MM.1S (cell line): Measurements from ENCODE around the gene KANK4.

Source experiments
- DNase-seq: peaks from one replicate; pipeline ENCODE4 v3.0.0-alpha.2; 2015
- H2AFZ ChIP-seq: fragments of 300-600 bp; sonication (generic); 2 replicates; pipeline ENCODE4 v1.6.0; 2016; ENCODE audit warnings: antibody characterized with exemption, low read length
- H3F3A ChIP-seq: fragments of 300-600 bp; sonication (generic); 2 replicates; pipeline ENCODE4 v1.6.1; 2016; ENCODE audit warnings: mild to moderate bottlenecking, antibody characterized with exemption, low read length, moderate library complexity, mixed read lengths; ENCODE audit not compliant: insufficient read depth
- H3K27ac ChIP-seq: fragments of 300-600 bp; sonication (generic); 2 replicates; pipeline ENCODE4 v1.5.1; 2016; ENCODE audit warnings: mild to moderate bottlenecking, low read length
- H3K27me3 ChIP-seq: fragments of 300-600 bp; sonication (generic); replicated peaks from 2 replicates; pipeline ENCODE4 v1.6.0; 2016; ENCODE audit warnings: low read length; ENCODE audit not compliant: insufficient read depth
- H3K36me3 ChIP-seq: fragments of 300-600 bp; sonication (generic); replicated peaks from 2 replicates; pipeline ENCODE4 v1.6.1; 2016; ENCODE audit warnings: mild to moderate bottlenecking, low read length, mixed read lengths; ENCODE audit not compliant: insufficient read depth
- H3K4me1 ChIP-seq: fragments of 300-600 bp; sonication (generic); 2 replicates; pipeline ENCODE4 v1.6.1; 2016; ENCODE audit warnings: low read length, mixed read lengths
- H3K4me2 ChIP-seq: fragments of 300-600 bp; sonication (generic); 2 replicates; pipeline ENCODE4 v1.6.0; 2016; ENCODE audit warnings: low read depth, low read length
- H3K4me3 ChIP-seq: fragments of 300-600 bp; sonication (generic); 2 replicates; pipeline ENCODE4 v1.5.1; 2016; ENCODE audit warnings: low read length, mixed read lengths
- H3K79me2 ChIP-seq: fragments of 300-600 bp; sonication (generic); 2 replicates; pipeline ENCODE4 v1.6.1; 2016; ENCODE audit warnings: mixed run types, low read length, mixed read lengths
- H3K9ac ChIP-seq: fragments of 300-600 bp; sonication (generic); 2 replicates; pipeline ENCODE4 v1.6.1; 2016; ENCODE audit warnings: low read length, mixed read lengths
- H3K9me2 ChIP-seq: fragments of 300-600 bp; sonication (generic); replicated peaks from 2 replicates; pipeline ENCODE4 v1.6.1; 2016; ENCODE audit warnings: mild to moderate bottlenecking, low read length, mixed read lengths; ENCODE audit not compliant: insufficient read depth
- H3K9me3 ChIP-seq: fragments of 300-600 bp; sonication (generic); replicated peaks from 2 replicates; pipeline ENCODE4 v1.6.1; 2016; ENCODE audit warnings: mild to moderate bottlenecking, low read length, mixed read lengths; ENCODE audit not compliant: insufficient read depth
- H4K20me1 ChIP-seq: fragments of 300-600 bp; sonication (generic); 2 replicates; pipeline ENCODE4 v1.6.1; 2016; ENCODE audit warnings: mild to moderate bottlenecking, low read length, moderate library complexity, mixed read lengths; ENCODE audit not compliant: insufficient read depth
- EZH2 ChIP-seq: fragments of 300-600 bp; sonication (generic); optimal IDR thresholded peaks from 2 replicates; pipeline ENCODE3; 2017; ENCODE audit warnings: low read depth, mild to moderate bottlenecking, antibody characterized with exemption, low read length, mixed read lengths
- EZH2phosphoT487 ChIP-seq: fragments of 300-600 bp; sonication (generic); IDR thresholded peaks from 2 replicates; pipeline ENCODE4 v1.6.1; 2018; ENCODE audit warnings: antibody characterized with exemption, low read length
- TF ChIP-seq, protein P1 (sequence below): fragments of 300-600 bp; sonication (generic); IDR thresholded peaks from 2 replicates; pipeline ENCODE4 v1.5.1; 2016; ENCODE audit warnings: antibody characterized with exemption, low read length, mixed read lengths

The KANK4 gene

DNA sequence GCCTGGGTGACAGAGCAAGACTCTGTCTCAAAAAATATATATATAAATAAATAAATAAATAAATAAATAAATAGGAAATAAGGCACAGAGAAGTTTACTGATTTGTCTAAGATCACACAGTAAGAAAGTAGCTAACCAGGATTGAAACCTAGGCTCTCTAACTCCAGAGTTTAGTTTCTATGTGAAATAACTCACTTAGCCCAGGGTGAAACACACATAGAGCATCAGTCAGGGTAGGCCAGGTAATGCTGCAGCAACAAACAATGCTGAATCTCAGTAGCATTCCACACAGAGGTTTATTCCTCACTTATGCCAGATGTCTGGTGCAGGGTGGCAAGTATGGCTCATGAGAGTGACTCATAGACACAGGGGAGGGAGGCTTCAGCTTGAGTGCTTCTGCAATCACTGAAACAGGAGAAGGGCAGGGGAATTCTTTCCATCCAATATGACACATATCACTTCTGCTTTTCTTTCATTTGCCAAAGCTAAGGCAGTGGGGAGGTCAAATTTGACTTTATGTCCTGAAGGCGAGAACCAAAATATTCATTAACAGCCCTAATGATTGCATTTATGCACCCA, 37.1 kb upstream of the KANK4 start:
- no peak for DNase-seq
- H3K4me2 ChIP-seq = no peak overlapping the region
- no peaks in the 10 kb centered on the region for H3K27me3 ChIP-seq
- H3K4me1 ChIP-seq = no peaks in the 10 kb centered on the region
- no peaks in the 10 kb centered on the region for H3F3A ChIP-seq
- H3K9me3 ChIP-seq = no peaks in the 10 kb centered on the region
- no peak overlapping the region; the same call in 1 of the 2 replicates for H3K27ac ChIP-seq
- no peak overlapping the region for H3K9ac ChIP-seq
- H3K4me3 ChIP-seq = no peak overlapping the region
- H3K79me2 ChIP-seq = no peaks in the 10 kb centered on the region
- TF ChIP-seq EZH2phosphoT487 = no peak
- TF ChIP-seq, protein P1, sequence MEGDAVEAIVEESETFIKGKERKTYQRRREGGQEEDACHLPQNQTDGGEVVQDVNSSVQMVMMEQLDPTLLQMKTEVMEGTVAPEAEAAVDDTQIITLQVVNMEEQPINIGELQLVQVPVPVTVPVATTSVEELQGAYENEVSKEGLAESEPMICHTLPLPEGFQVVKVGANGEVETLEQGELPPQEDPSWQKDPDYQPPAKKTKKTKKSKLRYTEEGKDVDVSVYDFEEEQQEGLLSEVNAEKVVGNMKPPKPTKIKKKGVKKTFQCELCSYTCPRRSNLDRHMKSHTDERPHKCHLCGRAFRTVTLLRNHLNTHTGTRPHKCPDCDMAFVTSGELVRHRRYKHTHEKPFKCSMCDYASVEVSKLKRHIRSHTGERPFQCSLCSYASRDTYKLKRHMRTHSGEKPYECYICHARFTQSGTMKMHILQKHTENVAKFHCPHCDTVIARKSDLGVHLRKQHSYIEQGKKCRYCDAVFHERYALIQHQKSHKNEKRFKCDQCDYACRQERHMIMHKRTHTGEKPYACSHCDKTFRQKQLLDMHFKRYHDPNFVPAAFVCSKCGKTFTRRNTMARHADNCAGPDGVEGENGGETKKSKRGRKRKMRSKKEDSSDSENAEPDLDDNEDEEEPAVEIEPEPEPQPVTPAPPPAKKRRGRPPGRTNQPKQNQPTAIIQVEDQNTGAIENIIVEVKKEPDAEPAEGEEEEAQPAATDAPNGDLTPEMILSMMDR = no peak
- TF ChIP-seq EZH2 = no peak
- H3K9me2 ChIP-seq = no peaks in the 10 kb centered on the region
- H2AFZ ChIP-seq = no peak overlapping the region
- H4K20me1 ChIP-seq = no peaks in the 10 kb centered on the region
- H3K36me3 ChIP-seq = no peaks in the 10 kb centered on the region

- Histone ChIP-seq H4K20me1 (no peaks in the 10 kb centered on the region), H3K27me3 (no peaks in the 10 kb centered on the region), H3K9ac (no peak overlapping the region), H3K27ac (no peak overlapping the region), H3K4me2 (no peak overlapping the region), H3K9me2 (no peaks in the 10 kb centered on the region), H3K9me3 (no peaks in the 10 kb centered on the region), H2AFZ (no peak overlapping the region), H3K4me3 (no peak overlapping the region), H3K36me3 (no peaks in the 10 kb centered on the region), H3K4me1 (no peaks in the 10 kb centered on the region), H3F3A (no peaks in the 10 kb centered on the region), H3K79me2 (no peaks in the 10 kb centered on the region)
- no peak for DNase-seq
- TF ChIP-seq EZH2phosphoT487 = no peak
- TF ChIP-seq, protein P1 = no peak
- TF ChIP-seq EZH2 = no peak
Measured at GRCh38 chr1:62355095-62355494, 35.9 kb upstream of the KANK4 start.

- no peak for DNase-seq
- no peak overlapping the region for H3K9ac ChIP-seq
- TF ChIP-seq, protein P1 = no peak
- TF ChIP-seq EZH2phosphoT487 (no peak), EZH2 (no peak)
- no peaks in the 10 kb centered on the region for H3K4me1 ChIP-seq
- H4K20me1 ChIP-seq = no peaks in the 10 kb centered on the region
- H3K36me3 ChIP-seq = no peaks in the 10 kb centered on the region
- H3K9me3 ChIP-seq = no peaks in the 10 kb centered on the region
- H3K4me3 ChIP-seq = no peak overlapping the region
- H3K27ac ChIP-seq = no peak overlapping the region
- no peak overlapping the region for H2AFZ ChIP-seq
- H3K9me2 ChIP-seq = no peaks in the 10 kb centered on the region
- H3F3A ChIP-seq = no peaks in the 10 kb centered on the region
- H3K27me3 ChIP-seq = no peaks in the 10 kb centered on the region
- no peak overlapping the region for H3K4me2 ChIP-seq
- no peaks in the 10 kb centered on the region for H3K79me2 ChIP-seq
Measured at GRCh38 chr1:62353853-62354252, 34.6 kb upstream of the KANK4 start.
